CD14-positive monocyte (primary cell): ENCODE measurements around the gene IL16. TPM values are rescaled to one million over a fixed set of nuclear protein-coding genes. Genes with fewer than 3 reads are reported as not detected.

ENCODE experiments used
- DNase-seq, 3 donors: peaks; one replicate each; pipeline ENCODE4 v3.0.0-alpha.2; 2011 to 2022
- H2AFZ ChIP-seq: 2 replicates; pipeline ENCODE4 v1.6.0; 2012; ENCODE audit warnings: mild to moderate bottlenecking, low read depth, low read length, inconsistent platforms; ENCODE audit not compliant: insufficient read depth, poor library complexity, severe bottlenecking
- H3K27ac ChIP-seq, 2 donors: 1 replicate in 1 of 2; 2 replicates in 1 of 2; pipeline ENCODE4 v1.5.1; 2012 to 2013; ENCODE audit warnings: low read length in 2 of 2, control low read depth in 1 of 2, inconsistent platforms in 1 of 2, low read depth in 1 of 2, mild to moderate bottlenecking in 1 of 2
- H3K27me3 ChIP-seq, 2 donors: one replicate each; pipeline versions ENCODE4 v1.6.0 to v1.6.1; 2011 to 2013; ENCODE audit warnings: low read length in 2 of 2; ENCODE audit not compliant: control insufficient read depth in 2 of 2, insufficient read depth in 2 of 2
- H3K36me3 ChIP-seq, 2 donors: replicated peaks in 1 of 2; 1 replicate in 1 of 2; 2 replicates in 1 of 2; pipeline versions ENCODE4 v1.5.1 to v1.6.1; 2012 to 2013; ENCODE audit warnings: low read length in 2 of 2, control low read depth in 1 of 2, inconsistent platforms in 1 of 2, mild to moderate bottlenecking in 1 of 2; ENCODE audit not compliant: insufficient read depth in 2 of 2, control insufficient read depth in 1 of 2
- H3K4me1 ChIP-seq, 2 donors: 1 replicate in 1 of 2; 2 replicates in 1 of 2; pipeline versions ENCODE4 v1.5.1 to v1.6.1; 2012 to 2013; ENCODE audit warnings: low read length in 2 of 2, control low read depth in 1 of 2, inconsistent platforms in 1 of 2, mild to moderate bottlenecking in 1 of 2, moderate library complexity in 1 of 2; ENCODE audit not compliant: insufficient read depth in 2 of 2, control insufficient read depth in 1 of 2
- H3K4me2 ChIP-seq: replicated peaks from 2 replicates; pipeline ENCODE3; 2012; ENCODE audit warnings: low read length, moderate library complexity, mild to moderate bottlenecking; ENCODE audit not compliant: poor library complexity, severe bottlenecking; ENCODE audit errors: extremely low read depth
- H3K4me3 ChIP-seq, 3 experiments: fragments of 200-600 bp in 1 of 3; sonication (generic) in 1 of 3; replicated peaks in 1 of 3; 1 replicate in 2 of 3; 2 replicates in 1 of 3; pipeline ENCODE4 v1.5.1; 2011 to 2013; ENCODE audit warnings: low read length in 3 of 3, mild to moderate bottlenecking in 3 of 3, control low read depth in 2 of 3, low read depth in 2 of 3, inconsistent platforms in 1 of 3, moderate library complexity in 1 of 3
- H3K79me2 ChIP-seq: 2 replicates; pipeline ENCODE4 v1.6.0; 2012; ENCODE audit warnings: mild to moderate bottlenecking, control low read depth, inconsistent platforms, low read length, moderate library complexity; ENCODE audit not compliant: insufficient read depth
- H3K9ac ChIP-seq: 2 replicates; pipeline ENCODE4 v1.6.0; 2017; ENCODE audit warnings: low read length, mild to moderate bottlenecking; ENCODE audit not compliant: insufficient read depth, poor library complexity, severe bottlenecking
- H3K9me3 ChIP-seq, 2 donors: replicated peaks in 1 of 2; 1 replicate in 1 of 2; 2 replicates in 1 of 2; pipeline versions ENCODE4 v1.5.1 to v1.6.1; 2012 to 2013; ENCODE audit warnings: low read length in 2 of 2, control low read depth in 1 of 2; ENCODE audit not compliant: control insufficient read depth in 1 of 2, insufficient read depth in 1 of 2
- H4K20me1 ChIP-seq: 2 replicates; pipeline ENCODE4 v1.6.0; 2012; ENCODE audit warnings: mild to moderate bottlenecking, low read length, control low read depth, moderate library complexity; ENCODE audit not compliant: insufficient read depth
- H3K27ac Mint-ChIP-seq, 7 donors: one replicate each; pipeline ENCODE4 v1.8.0; 2020; ENCODE audit warnings: mild to moderate bottlenecking in 7 of 7, mixed read lengths in 7 of 7, moderate library complexity in 6 of 7, inconsistent platforms in 2 of 7
- H3K27me3 Mint-ChIP-seq, 3 donors: one replicate each; pipeline ENCODE4 v1.8.0; 2021 to 2022; ENCODE audit warnings: low read depth in 3 of 3, mild to moderate bottlenecking in 3 of 3, mixed read lengths in 3 of 3, moderate library complexity in 3 of 3, inconsistent platforms in 1 of 3
- H3K36me3 Mint-ChIP-seq, 2 donors: one replicate each; pipeline ENCODE4 v1.8.0; 2020; ENCODE audit warnings: mixed read lengths in 2 of 2, inconsistent platforms in 1 of 2, mild to moderate bottlenecking in 1 of 2
- H3K4me1 Mint-ChIP-seq: one replicate; pipeline ENCODE4 v1.8.0; 2020; ENCODE audit warnings: mild to moderate bottlenecking, mixed read lengths
- H3K4me3 Mint-ChIP-seq, 2 donors: one replicate each; pipeline ENCODE4 v1.8.0; 2020; ENCODE audit warnings: mild to moderate bottlenecking in 2 of 2, mixed read lengths in 2 of 2, moderate library complexity in 1 of 2
- H3K9me3 Mint-ChIP-seq, 7 donors: one replicate each; pipeline ENCODE4 v1.8.0; 2020 to 2022; ENCODE audit warnings: mixed read lengths in 7 of 7, mild to moderate bottlenecking in 6 of 7, moderate library complexity in 6 of 7, inconsistent platforms in 2 of 7
- WGBS: methylation state at CpG from one replicate; pipeline ENCODE4 v1.1.5; 2013; ENCODE audit warnings: missing lambda C conversion rate; ENCODE audit not compliant: insufficient coverage; 5-methylcytosine and 5-hydroxymethylcytosine counted together
- intact Hi-C, 2 donors: fragments of 100-400 bp; cut with micrococcal nuclease; formaldehyde crosslinking; loops; one replicate each; pipeline versions ENCODE4 v1.15.0 to v1.15.1; 2023
- polyA plus RNA-seq, 3 donors: library from polyadenylated mRNA; depleted of rRNA in 1 of 3; unstranded in 2 of 3; stranded (reverse) in 1 of 3; fragments of 300-500 nt in 2 of 3; fragments of >200 nt in 1 of 3; fragmentation: Illumina TruSeq in 2 of 3; gene quantifications; 1 replicate in 2 of 3; 2 replicates in 1 of 3; pipeline ENCODE4 v1.2.3, GENCODE V29; 2012 to 2021
- TF ChIP-seq, protein P1 (sequence below): fragments of 200-600 bp; IDR thresholded peaks from one replicate; pipeline ENCODE4 v1.8.0; 2022; ENCODE audit warnings: antibody characterized with exemption, mild to moderate bottlenecking

Gene IL16
- polyA plus RNA-seq, 3 donors = 64.8 to 95.1 (median 71.5) TPM

DNA sequence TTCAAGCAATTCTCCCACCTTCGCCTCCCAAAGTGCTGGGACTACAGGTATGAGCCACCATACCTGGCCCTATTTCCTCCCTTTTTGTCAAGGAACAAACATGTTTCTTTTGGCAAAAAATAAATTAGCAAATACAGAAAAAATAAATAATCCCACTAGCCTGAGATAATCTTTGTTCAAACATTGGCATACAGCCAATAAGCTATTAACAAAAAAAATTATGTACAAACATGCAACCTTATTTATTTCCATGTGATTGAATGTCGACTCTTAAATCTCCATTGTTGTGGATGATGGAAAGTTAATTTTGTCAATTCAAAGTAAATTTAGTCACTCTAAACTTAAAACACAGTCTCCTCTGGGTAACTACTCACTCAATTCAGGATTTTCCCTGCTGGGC lies 18.3 kb upstream of the IL16 start:
- peaks cover 8 to 9% of the 10 kb centered on the region in 2 donors for H3K4me1 ChIP-seq
- H3K36me3 Mint-ChIP-seq = no peaks in the 10 kb centered on the region
- TF ChIP-seq, protein P1, sequence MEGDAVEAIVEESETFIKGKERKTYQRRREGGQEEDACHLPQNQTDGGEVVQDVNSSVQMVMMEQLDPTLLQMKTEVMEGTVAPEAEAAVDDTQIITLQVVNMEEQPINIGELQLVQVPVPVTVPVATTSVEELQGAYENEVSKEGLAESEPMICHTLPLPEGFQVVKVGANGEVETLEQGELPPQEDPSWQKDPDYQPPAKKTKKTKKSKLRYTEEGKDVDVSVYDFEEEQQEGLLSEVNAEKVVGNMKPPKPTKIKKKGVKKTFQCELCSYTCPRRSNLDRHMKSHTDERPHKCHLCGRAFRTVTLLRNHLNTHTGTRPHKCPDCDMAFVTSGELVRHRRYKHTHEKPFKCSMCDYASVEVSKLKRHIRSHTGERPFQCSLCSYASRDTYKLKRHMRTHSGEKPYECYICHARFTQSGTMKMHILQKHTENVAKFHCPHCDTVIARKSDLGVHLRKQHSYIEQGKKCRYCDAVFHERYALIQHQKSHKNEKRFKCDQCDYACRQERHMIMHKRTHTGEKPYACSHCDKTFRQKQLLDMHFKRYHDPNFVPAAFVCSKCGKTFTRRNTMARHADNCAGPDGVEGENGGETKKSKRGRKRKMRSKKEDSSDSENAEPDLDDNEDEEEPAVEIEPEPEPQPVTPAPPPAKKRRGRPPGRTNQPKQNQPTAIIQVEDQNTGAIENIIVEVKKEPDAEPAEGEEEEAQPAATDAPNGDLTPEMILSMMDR = no peak
- no peak overlapping the region for H3K9ac ChIP-seq
- no peaks in the 10 kb centered on the region for H4K20me1 ChIP-seq
- no peak overlapping the region for H2AFZ ChIP-seq
- WGBS = 78% methylated on average over 1 of the region's 2 CpGs
- no peak overlapping the region for H3K4me3 ChIP-seq
- no peaks in the 10 kb centered on the region for H3K79me2 ChIP-seq
- H3K27ac ChIP-seq = no peak overlapping the region
- H3K27me3 Mint-ChIP-seq = peaks cover 11 to 25% (median 17%) of the 10 kb centered on the region in 3 donors
- intact Hi-C loops = no loop called here
- peaks cover 2 to 17% of the 10 kb centered on the region in 2 donors for H3K27me3 ChIP-seq
- DNase-seq = no peak
- no peaks in the 10 kb centered on the region for H3K9me3 ChIP-seq
- no peak overlapping the region for H3K27ac Mint-ChIP-seq
- no peak overlapping the region for H3K4me2 ChIP-seq
- H3K36me3 ChIP-seq = no peaks in the 10 kb centered on the region
- H3K4me1 Mint-ChIP-seq = peaks cover 8% of the 10 kb centered on the region
- no peaks in the 10 kb centered on the region for H3K9me3 Mint-ChIP-seq
- H3K4me3 Mint-ChIP-seq = no peak overlapping the region

DNA sequence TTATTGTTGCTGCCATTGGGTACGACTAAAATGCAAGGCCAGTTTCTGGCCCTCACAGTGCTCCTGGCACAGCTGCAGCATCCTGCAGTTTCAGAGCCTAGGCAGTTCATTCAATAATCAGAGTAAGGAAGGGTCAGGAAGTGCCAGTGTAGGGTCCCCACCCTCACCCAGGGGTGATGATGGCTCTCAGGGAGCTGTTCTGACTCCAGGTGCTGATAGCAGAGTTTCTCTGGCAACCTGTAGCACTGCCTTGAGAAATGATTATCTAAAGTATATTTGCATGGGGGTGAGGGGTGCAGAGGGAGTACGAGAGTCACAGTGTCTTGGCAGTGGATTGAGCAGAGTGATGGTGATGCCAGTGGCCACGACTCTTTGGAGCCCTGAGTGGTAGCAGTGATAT lies 15.5 kb upstream of the IL16 start:
- Histone ChIP-seq H3K4me1 (peaks cover 15 to 19% of the 10 kb centered on the region in 2 donors), H3K27me3 (peaks cover 2 to 17% of the 10 kb centered on the region in 2 donors), H3K9me3 (no peaks in the 10 kb centered on the region), H4K20me1 (no peaks in the 10 kb centered on the region), H3K36me3 (no peaks in the 10 kb centered on the region), H3K4me2 (no peak overlapping the region), H3K4me3 (no peak overlapping the region), H3K27ac (no peak overlapping the region), H3K9ac (no peak overlapping the region), H2AFZ (no peak overlapping the region), H3K79me2 (no peaks in the 10 kb centered on the region)
- Mint-ChIP-seq H3K4me1 (peaks cover 18% of the 10 kb centered on the region), H3K27ac (no peak overlapping the region), H3K27me3 (peaks cover 15 to 26% (median 17%) of the 10 kb centered on the region in 3 donors), H3K4me3 (no peak overlapping the region), H3K9me3 (no peaks in the 10 kb centered on the region), H3K36me3 (no peaks in the 10 kb centered on the region)
- WGBS = 84% methylated on average over 3 of the region's 3 CpGs
- DNase-seq = no peak
- TF ChIP-seq, protein P1 = no peak
- intact Hi-C loops = loop anchor here in 1 of 2 donors (5.0 kb wide), 1 partner anchor 41 kb away; no protein-coding TSS in a partner anchor
